AG09309 (cell line): ENCODE data around the gene CPS1.

Experiments used
- DNase-seq: peaks from one replicate; pipeline ENCODE4 v3.0.0-alpha.2; 2010; ENCODE audit warnings: low read depth
- H3K4me3 ChIP-seq: 2 replicates; pipeline ENCODE4 v1.5.1; 2011; ENCODE audit warnings: mild to moderate bottlenecking, low read depth, low read length, moderate library complexity; ENCODE audit not compliant: control insufficient read depth
- CTCF ChIP-seq: IDR thresholded peaks from 2 replicates; pipeline ENCODE4 v1.5.1; 2011; ENCODE audit warnings: mild to moderate bottlenecking, low read depth, low read length, inconsistent platforms; ENCODE audit not compliant: insufficient read depth, control insufficient read depth; ENCODE audit errors: missing control alignments

Gene CPS1

GRCh38 chr2:210630873-210631560, 74.6 kb downstream of the CPS1 start:
- H3K4me3 ChIP-seq, result no peak overlapping the region
- DNase-seq, result no peak
- TF ChIP-seq CTCF, result no peak

GRCh38 chr2:210633699-210634098, 77.3 kb downstream of the CPS1 start:
- TF ChIP-seq CTCF, result no peak
- H3K4me3 ChIP-seq, result no peak overlapping the region
- no peak for DNase-seq

GRCh38 chr2:210635257-210635656, 78.9 kb downstream of the CPS1 start:
- no peak overlapping the region for H3K4me3 ChIP-seq
- no peak for TF ChIP-seq CTCF
- DNase-seq, result no peak

- no peak overlapping the region for H3K4me3 ChIP-seq
- TF ChIP-seq CTCF, result no peak
These were observed 85.9 kb downstream of the CPS1 start for GRCh38 chr2:210642333-210642732.

GRCh38 chr2:210647151-210647550, 90.8 kb downstream of the CPS1 start:
- TF ChIP-seq CTCF, result no peak
- DNase-seq, result no peak
- no peak overlapping the region for H3K4me3 ChIP-seq

More at GRCh38 chr2:210642333-210642732, 85.9 kb downstream of the CPS1 start:
- no peak for DNase-seq

GRCh38 chr2:210654091-210654490, 97.7 kb downstream of the CPS1 start:
- DNase-seq, result no peak
- H3K4me3 ChIP-seq, result no peak overlapping the region
- no peak for TF ChIP-seq CTCF
